Lower lobe of right lung (tissue), 2 donors: ENCODE results near the gene PIEZO2. TPM values are rescaled to one million over a fixed set of nuclear protein-coding genes. Genes with fewer than 3 reads are reported as not detected.
A peak's percentile ranks its signal among the peaks of the same experiment; 100 is the strongest.

Source experiments
- ATAC-seq, 2 donors: fragments of 200-7000 bp; cut with Tn5 transposase; one replicate each; pipeline ENCODE4 v1.9.1; 2020 to 2022; ENCODE audit warnings: mild to moderate bottlenecking in 2 of 2, moderate library complexity in 2 of 2
- DNase-seq: peaks from one replicate; pipeline ENCODE4 v3.0.0-alpha.2; 2020
- H3K27ac ChIP-seq: fragments of 200-600 bp; one replicate; pipeline ENCODE4 v1.8.0; 2022
- H3K27me3 ChIP-seq: fragments of 200-600 bp; one replicate; pipeline ENCODE4 v1.8.0; 2022; ENCODE audit warnings: low read depth
- H3K36me3 ChIP-seq: fragments of 200-600 bp; one replicate; pipeline ENCODE4 v1.8.0; 2022; ENCODE audit warnings: mild to moderate bottlenecking
- H3K4me1 ChIP-seq: fragments of 200-600 bp; one replicate; pipeline ENCODE4 v1.8.0; 2022
- H3K4me3 ChIP-seq: fragments of 200-600 bp; one replicate; pipeline ENCODE4 v1.8.0; 2022; ENCODE audit warnings: mild to moderate bottlenecking
- H3K9me3 ChIP-seq: fragments of 200-600 bp; one replicate; pipeline ENCODE4 v1.8.0; 2022
- intact Hi-C: fragments of 100-400 bp; cut with DNase I; formaldehyde crosslinking; loops from one replicate; pipeline ENCODE4 v1.11.0; 2022
- total RNA-seq: library from RNA; stranded (reverse); fragmentation: NEBNext Ultra II Directional; extraction: Animal tissue kit (Norgen Biotek cat#: 25700); gene quantifications from one replicate; pipeline ENCODE4 v1.2.1, GENCODE V29; 2021
- TF ChIP-seq, protein P1 (sequence below): fragments of 200-600 bp; IDR thresholded peaks from one replicate; pipeline ENCODE4 v1.8.0; 2022; ENCODE audit warnings: antibody characterized with exemption, mild to moderate bottlenecking
- donor health status: DM: no; HTN: yes; CAD: no; lungs with severe emphysema.

The PIEZO2 gene
- total RNA-seq, 1 donor from 2014 or later: 11.1 TPM

DNA sequence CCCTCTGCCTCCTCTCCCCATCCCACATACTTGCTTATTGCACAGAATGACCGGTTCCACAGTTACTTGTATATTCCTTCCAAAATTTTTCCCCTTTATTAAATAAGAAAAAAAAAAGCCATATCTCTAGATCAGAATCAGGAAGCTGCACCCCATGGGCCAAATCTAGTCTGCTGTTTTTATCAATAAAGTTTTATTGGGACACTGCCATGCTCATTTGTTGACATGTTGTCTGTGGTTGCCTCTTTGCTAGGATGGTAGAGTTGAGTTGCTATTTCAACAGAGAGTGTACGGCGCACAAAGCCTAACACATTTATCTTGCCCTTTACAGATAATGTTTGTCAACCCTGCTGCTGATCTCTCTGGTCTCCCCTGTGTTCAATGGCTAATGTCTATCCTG, 15.8 kb upstream of the PIEZO2 start:
- Histone ChIP-seq H3K4me3 (no peak overlapping the region), H3K36me3 (no peaks in the 10 kb centered on the region), H3K4me1 (peaks cover 4% of the 10 kb centered on the region), H3K9me3 (no peaks in the 10 kb centered on the region), H3K27me3 (peaks cover 5% of the 10 kb centered on the region), H3K27ac (no peak overlapping the region)
- DNase-seq (no peak), ATAC-seq (no peak)
- TF ChIP-seq, protein P1, sequence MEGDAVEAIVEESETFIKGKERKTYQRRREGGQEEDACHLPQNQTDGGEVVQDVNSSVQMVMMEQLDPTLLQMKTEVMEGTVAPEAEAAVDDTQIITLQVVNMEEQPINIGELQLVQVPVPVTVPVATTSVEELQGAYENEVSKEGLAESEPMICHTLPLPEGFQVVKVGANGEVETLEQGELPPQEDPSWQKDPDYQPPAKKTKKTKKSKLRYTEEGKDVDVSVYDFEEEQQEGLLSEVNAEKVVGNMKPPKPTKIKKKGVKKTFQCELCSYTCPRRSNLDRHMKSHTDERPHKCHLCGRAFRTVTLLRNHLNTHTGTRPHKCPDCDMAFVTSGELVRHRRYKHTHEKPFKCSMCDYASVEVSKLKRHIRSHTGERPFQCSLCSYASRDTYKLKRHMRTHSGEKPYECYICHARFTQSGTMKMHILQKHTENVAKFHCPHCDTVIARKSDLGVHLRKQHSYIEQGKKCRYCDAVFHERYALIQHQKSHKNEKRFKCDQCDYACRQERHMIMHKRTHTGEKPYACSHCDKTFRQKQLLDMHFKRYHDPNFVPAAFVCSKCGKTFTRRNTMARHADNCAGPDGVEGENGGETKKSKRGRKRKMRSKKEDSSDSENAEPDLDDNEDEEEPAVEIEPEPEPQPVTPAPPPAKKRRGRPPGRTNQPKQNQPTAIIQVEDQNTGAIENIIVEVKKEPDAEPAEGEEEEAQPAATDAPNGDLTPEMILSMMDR: no peak
- intact Hi-C loops: no loop called here

DNA sequence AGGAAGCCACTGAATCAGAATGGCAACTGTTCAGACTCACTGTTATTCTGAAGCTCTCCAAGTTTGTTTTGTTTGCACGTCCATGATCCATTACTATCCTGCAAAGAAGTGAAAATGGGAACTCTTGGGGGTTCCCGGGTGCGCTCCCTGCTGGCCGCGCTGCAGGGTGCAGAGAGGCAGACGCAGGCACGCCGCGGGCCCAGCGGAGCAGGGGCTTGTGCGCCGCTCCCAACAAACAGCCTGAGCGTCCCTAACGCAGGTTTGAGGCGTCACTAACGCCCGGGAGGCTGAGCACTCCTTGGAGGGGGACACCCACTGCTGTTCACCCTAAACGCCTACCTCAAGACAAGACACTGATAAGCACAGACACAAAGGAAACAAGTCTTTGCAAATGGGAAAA, 14.3 kb upstream of the PIEZO2 start:
- Histone ChIP-seq H3K27me3 (peaks cover 5% of the 10 kb centered on the region), H3K9me3 (no peaks in the 10 kb centered on the region), H3K27ac (no peak overlapping the region), H3K36me3 (no peaks in the 10 kb centered on the region), H3K4me1 (peaks cover 4% of the 10 kb centered on the region), H3K4me3 (no peak overlapping the region)
- ATAC-seq (peak; percentile 60 to 67), DNase-seq (peak; percentile 54)
- intact Hi-C loops: no loop called here
- TF ChIP-seq, protein P1: peak; percentile 59

DNA sequence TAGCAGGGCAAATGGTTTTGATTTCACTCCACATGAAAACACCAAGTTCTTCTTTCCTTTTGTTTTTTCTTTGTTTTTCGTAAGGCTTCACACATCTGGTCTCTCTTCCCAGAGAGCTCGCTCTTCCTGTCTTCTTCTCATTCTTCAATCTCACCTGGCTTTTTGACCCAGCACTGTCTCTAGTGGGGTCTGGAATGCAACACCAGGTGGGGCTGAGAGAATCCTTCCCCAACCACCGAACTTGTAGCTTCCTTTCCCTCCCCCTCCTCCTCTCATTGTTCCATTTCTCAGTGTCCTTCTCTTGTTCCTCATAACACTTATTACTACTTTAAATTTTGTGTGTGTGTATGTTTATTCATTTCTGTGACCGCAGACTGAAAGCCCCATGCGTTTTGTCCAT, 13.5 kb upstream of the PIEZO2 start:
- TF ChIP-seq, protein P1: no peak
- intact Hi-C loops: no loop called here
- no peak for ATAC-seq
- Histone ChIP-seq H3K27ac (no peak overlapping the region), H3K27me3 (peaks cover 5% of the 10 kb centered on the region), H3K36me3 (no peaks in the 10 kb centered on the region), H3K4me1 (peaks cover 4% of the 10 kb centered on the region), H3K4me3 (no peak overlapping the region), H3K9me3 (no peaks in the 10 kb centered on the region)
- no peak for DNase-seq

DNA sequence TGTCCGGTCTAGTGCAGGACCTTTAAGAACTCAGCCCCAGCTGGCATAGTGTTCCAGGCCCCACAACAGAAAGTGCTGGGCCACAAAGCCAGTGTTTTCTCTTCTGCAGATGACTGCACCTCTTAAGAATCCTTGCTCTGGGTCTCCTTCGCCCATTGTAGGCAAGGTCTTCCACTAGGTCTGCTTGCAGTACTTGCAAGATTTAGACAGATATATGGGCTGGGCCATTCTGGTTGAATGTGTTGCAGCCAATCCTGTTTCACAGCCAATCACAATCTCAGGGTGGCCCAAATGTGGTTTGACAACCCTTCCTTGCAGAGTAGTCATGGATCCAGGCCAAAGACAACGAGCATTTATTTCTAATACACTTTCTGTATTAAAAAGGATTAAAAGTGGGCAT, 13.1 kb upstream of the PIEZO2 start:
- H3K4me3 ChIP-seq: no peak overlapping the region
- no peak for ATAC-seq
- intact Hi-C loops: no loop called here
- H3K4me1 ChIP-seq: peaks cover 4% of the 10 kb centered on the region
- H3K36me3 ChIP-seq: no peaks in the 10 kb centered on the region
- TF ChIP-seq, protein P1: no peak
- H3K27me3 ChIP-seq: peaks cover 5% of the 10 kb centered on the region
- no peak overlapping the region for H3K27ac ChIP-seq
- DNase-seq: no peak
- no peaks in the 10 kb centered on the region for H3K9me3 ChIP-seq

DNA sequence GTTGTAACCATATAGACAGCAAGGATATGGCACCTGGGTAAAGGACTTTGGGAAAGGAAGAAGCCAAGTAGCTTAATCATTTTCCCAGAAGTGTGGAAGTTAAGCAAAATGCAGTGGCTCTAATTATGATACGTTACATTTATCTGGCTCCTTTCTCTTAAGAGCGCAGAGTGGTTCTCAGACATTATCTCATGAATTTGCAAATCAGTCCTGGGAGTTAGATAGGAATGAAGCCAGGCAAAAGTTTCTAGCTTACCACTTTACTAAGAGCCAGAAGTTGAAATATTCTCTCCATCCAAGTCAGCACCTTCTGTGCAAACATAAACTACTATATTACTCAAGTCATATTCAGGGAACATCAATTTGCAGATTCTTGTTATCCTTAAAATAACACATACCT, 10.9 kb upstream of the PIEZO2 start:
- no peak for ATAC-seq
- intact Hi-C loops: no loop called here
- peaks cover 4% of the 10 kb centered on the region for H3K4me1 ChIP-seq

More for the DNA sequence above, 10.9 kb upstream of the PIEZO2 start:
- Histone ChIP-seq H3K27me3 (peaks cover 5% of the 10 kb centered on the region), H3K4me3 (no peak overlapping the region), H3K9me3 (no peaks in the 10 kb centered on the region), H3K36me3 (no peaks in the 10 kb centered on the region), H3K27ac (no peak overlapping the region)
- TF ChIP-seq, protein P1: no peak
- DNase-seq: no peak
